GM19351 (cell line): Measurements from ENCODE around the gene FCF1.
"Not testable (repeated sequence)": the region's sequence is repeated elsewhere in the genome, so short reads cannot be mapped to it uniquely, and the experiment has no call there.

ENCODE experiments used
- ATAC-seq: cut with Tn5 transposase; IDR thresholded peaks from one replicate; pipeline ENCODE4 v1.9.1; 2021; ENCODE audit warnings: mild to moderate bottlenecking, moderate library complexity; ENCODE audit not compliant: unreplicated experiment

The FCF1 gene

GRCh38 chr14:74697976-74698375 is 15.0 kb upstream of the FCF1 start:
- ATAC-seq, result no peak

- ATAC-seq, result no peak
These were observed 14.5 kb upstream of the FCF1 start for GRCh38 chr14:74698465-74698864.

GRCh38 chr14:74702293-74702692 is 10.7 kb upstream of the FCF1 start:
- ATAC-seq, result no peak

- ATAC-seq, result no peak
These were observed 9.9 kb upstream of the FCF1 start for GRCh38 chr14:74703043-74703442.

- ATAC-seq, result no peak
These were observed 8.3 kb upstream of the FCF1 start for GRCh38 chr14:74704656-74705055.

GRCh38 chr14:74705613-74706500 is 7.1 kb upstream of the FCF1 start:
- no peak for ATAC-seq

GRCh38 chr14:74710480-74710879 is 2.5 kb upstream of the FCF1 start:
- ATAC-seq, result no peak

GRCh38 chr14:74711651-74712050 is 1.3 kb upstream of the FCF1 start:
- no peak for ATAC-seq

- no peak for ATAC-seq
These were observed 421 bp downstream of the FCF1 start for GRCh38 chr14:74713395-74713735.

- ATAC-seq, result no peak
These were observed 7.6 kb downstream of the FCF1 start for GRCh38 chr14:74720526-74720925.

- no peak for ATAC-seq
These were observed 10.2 kb downstream of the FCF1 start for GRCh38 chr14:74723134-74723533.

- ATAC-seq, result no peak
These were observed 19.4 kb downstream of the FCF1 start for GRCh38 chr14:74732387-74732786.

GRCh38 chr14:74733221-74733620 is 20.3 kb downstream of the FCF1 start:
- no peak for ATAC-seq

- ATAC-seq, result no peak
These were observed 22.2 kb downstream of the FCF1 start for GRCh38 chr14:74735125-74735524.

- ATAC-seq, result no peak
These were observed 24.9 kb downstream of the FCF1 start for GRCh38 chr14:74737753-74738325.

- ATAC-seq, result no peak
These were observed 26.5 kb downstream of the FCF1 start for GRCh38 chr14:74739293-74740030.

GRCh38 chr14:74747237-74747636 is 34.3 kb downstream of the FCF1 start:
- ATAC-seq, result no peak

- no peak for ATAC-seq
These were observed 41.2 kb downstream of the FCF1 start for GRCh38 chr14:74754157-74754556.

GRCh38 chr14:74754899-74755298 is 42.0 kb downstream of the FCF1 start:
- ATAC-seq, result no peak

GRCh38 chr14:74756326-74756725 is 43.4 kb downstream of the FCF1 start:
- ATAC-seq, result no peak

GRCh38 chr14:74758505-74758904 is 45.6 kb downstream of the FCF1 start:
- ATAC-seq, result not testable (repeated sequence)
